Measurements from ENCODE around the gene SLC4A1.

The SLC4A1 gene

DNA sequence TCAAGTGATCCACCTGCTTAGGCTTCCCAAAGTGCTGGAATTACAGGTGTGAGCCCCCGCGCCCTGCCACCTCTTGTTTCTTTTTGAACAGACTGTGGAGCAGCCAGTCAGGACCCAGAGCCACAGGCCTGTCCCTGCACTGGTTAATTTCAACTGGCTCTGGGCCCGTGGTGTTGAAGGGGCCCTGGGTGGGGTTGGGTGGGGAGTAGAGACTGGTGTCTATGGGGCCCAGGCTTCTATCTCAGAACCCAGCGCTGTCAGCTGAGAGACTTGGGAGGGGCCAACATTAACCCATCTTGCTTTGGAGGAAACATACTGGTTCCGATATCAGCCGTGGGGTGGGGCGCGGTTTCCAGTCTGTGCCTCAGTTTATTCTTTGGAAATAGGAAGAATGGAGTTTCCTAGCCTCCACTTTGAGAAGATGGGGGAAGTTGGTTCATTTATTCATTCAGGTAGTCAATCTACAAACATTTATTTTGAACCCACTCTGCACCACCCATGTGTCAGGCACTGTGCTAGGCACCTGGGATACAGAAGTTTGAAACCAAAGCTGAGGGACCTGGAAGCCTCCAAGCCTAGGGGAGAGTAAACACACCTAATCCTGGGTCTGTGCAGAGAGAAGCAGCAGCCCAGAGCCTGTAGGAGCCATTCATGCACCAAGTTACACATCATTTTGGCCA, 15.5 kb upstream of the SLC4A1 start:
- no peak for DNase-seq

DNA sequence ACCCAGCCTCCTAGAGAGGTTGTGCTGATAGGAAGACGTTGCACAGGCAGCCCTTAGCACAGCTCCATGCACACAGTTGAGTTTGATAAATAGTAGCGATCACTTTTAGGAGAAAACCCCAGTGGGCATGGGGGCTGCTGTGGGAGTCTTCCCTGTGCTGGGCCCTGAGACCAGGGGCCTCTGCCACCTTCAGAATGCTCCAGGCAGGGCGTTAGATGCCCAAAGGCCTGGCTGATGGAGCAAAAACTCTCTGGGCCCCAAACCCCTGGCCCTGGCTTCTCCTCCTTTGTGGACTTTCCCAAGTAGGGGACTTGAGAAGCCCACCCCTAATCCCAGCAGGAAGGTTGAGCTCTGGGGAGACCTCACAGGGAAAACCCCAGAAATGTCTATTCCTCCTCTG, 14.3 kb upstream of the SLC4A1 start:
- no peak for DNase-seq

DNA sequence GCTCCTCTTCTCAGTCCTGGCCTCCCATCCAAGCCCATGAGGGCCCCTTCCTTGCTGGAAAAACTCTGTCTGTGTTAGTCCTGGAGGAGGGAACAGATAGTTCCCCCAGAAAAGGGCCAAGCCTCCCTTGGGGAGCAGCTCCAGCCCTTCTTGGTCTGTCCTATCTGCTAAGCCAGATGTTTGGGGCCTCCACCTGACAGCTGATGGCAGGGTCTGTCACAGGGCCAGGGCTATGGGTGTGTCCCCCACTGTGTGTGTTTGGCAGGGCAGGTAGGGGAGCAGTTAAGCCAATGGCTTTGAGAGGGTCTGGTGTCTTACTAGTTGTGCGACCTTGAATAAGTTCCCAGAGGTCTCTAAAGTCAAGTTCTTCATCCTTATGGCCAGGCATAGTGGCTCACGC, 13.6 kb upstream of the SLC4A1 start:
- no peak for DNase-seq

DNA sequence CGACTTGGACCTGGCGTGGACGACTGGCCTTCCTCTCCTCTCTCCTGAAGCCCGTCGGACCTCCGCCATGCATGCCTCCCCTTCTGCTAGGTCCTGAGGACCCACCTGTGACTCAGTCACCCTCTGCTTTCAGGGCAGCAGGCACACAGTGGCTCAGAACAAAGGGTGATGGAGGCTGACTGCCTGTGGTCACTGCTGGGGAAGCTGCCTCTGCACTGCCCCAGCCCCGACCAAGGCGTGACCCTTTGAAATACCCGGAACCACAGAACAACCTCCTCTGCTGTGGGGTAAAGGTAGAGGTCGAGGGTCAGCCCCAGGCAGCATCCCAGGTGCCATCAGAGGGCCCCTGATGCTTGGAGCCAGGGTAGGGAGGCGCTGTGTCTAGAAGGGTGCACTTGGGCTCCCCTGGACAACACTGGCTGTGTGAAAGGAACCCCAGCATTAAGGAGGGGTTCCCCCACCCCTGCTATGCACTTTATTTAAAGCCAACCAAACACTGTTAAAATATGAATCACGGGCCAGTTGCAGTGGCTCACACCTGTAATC, 12.5 kb upstream of the SLC4A1 start:
- DNase-seq = no peak

DNA sequence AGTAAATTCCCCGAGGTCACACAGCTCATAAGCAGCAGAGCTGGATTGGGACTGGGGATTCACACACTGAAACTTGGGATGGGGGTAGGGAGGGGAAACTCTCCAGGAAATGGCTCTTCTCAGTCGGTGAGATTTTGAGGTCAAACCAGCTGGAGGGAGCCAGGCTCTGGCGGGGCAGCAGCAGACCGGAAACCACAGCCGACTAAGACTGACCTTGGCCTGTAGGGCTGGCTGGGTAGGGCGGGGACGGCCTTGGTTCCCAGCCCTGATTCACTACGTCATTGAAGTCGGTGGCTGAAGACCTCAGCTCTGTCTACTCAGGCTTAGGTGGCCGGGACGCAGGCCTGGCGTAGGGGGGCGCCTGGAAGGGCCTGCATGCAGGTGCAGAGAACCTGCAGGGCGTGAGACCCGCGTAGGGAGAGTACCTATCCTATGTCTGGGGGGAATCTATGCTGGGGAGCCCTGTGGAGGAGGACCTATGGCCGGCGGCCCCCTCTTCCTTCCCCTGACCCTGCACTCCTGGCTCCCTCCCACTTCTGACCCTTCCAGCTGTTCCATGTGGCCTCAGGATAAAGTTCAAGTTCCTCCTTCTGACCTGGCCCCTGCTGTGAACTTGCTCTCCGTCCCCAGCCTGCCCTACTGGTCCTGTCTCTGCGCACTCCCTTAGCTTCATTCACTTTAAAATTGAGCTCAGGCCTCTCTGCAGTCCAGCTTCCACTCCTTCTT, 11.9 kb upstream of the SLC4A1 start:
- DNase-seq = no peak

DNA sequence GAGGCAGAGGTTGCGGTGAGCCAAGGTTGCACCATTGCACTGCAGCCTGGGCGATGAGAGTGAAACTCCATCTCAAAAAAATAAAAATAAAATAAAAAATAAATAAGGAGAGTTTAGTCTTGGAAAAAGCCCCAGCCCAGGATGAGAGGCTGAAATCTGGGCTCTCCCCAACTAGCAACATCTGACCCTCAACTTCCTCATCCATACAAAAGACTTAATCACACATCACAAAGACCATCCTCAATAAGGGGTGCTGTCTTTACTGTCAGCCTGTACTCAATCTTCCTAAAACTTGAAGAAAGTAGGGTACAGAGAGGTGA, 11.4 kb upstream of the SLC4A1 start:
- no peak for DNase-seq

DNA sequence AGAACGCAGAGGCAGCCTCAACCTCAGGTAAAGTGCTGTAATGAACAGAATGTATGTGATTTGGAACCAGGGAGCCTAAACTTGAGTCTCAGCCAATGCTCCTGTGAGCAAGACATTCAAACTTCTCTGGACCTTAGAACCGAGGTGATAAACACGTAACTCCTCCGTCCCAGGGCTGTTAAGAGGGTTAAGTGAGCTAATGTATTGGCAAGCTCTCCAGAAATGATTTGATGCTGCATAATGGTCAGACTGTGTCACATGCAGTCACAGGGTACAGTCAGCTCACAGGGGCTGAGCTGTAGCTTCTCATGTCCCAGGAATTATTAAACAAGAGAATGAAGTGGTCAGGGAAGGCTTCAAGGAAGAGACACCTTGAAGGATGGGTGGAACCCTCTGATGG, 10.0 kb upstream of the SLC4A1 start:
- DNase-seq = no peak

DNA sequence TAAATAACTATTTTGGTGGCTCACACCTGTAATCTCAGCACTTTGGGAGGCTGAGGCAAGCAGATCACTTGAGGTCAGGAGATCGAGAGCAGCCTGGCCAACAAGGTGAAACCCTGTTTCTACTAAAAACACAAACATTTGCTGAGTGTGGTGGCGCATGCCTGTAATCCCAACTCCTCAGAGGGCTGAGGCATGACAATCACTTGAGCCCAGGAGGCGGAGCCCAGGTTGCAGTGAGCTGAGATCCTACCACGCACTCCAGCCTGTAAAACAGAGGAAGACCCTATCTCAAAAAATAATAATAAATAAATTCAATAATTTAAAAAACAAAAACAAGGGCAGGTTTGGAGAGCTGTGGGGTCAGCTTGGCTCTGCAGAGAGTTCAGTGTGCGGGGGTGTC, 5.7 kb upstream of the SLC4A1 start:
- DNase-seq = no peak

DNA sequence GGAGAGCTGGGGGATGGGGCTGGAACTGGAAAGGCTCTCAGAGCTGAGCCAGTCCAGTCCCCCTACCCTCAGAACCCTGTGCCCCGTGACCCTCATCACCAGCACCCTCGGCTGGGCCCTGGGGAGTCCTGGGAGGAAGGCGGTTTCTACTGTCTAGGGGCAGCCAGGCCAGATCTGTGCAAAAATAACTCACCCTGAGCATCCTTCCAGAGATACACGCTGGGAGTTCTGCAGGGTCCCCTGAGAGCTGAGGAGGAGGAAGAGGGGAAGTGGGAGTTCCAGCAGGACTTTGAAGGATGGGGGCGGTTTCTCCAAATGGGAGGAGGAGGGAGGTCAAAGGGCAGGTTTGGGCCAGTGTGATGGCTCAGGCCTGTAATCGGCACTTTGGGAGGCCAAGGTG, 5.0 kb upstream of the SLC4A1 start:
- no peak for DNase-seq

DNA sequence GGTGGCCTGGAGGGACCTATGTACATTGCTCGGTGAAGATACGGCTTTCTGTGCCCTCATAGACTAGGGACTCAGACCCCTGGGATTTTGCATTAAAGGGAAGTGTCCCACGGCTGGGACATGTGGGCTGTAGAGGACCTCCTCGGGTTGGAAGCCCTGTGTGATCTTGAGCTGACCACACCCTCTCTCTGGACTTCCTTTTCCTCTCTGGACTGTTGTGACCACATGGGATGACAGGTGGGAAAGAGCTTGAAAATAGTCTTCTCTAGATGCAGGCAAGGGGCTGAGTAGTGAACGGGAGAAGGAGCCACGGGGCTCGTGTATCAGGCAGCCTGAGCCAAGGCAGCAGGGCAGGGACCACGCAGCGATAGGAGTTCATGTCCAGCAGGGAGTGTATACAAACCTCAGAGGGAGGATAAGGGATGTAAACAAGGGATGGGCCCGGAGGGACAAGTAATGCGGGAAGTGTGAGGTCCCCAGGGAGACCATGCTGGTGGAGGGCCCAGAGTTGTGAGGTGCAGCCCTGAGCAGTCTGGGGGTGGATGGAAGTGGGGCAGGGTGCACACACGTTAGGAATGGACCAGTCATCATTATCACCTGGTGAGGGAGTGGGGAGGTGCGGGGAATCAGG, 4.5 kb upstream of the SLC4A1 start:
- DNase-seq = no peak

DNA sequence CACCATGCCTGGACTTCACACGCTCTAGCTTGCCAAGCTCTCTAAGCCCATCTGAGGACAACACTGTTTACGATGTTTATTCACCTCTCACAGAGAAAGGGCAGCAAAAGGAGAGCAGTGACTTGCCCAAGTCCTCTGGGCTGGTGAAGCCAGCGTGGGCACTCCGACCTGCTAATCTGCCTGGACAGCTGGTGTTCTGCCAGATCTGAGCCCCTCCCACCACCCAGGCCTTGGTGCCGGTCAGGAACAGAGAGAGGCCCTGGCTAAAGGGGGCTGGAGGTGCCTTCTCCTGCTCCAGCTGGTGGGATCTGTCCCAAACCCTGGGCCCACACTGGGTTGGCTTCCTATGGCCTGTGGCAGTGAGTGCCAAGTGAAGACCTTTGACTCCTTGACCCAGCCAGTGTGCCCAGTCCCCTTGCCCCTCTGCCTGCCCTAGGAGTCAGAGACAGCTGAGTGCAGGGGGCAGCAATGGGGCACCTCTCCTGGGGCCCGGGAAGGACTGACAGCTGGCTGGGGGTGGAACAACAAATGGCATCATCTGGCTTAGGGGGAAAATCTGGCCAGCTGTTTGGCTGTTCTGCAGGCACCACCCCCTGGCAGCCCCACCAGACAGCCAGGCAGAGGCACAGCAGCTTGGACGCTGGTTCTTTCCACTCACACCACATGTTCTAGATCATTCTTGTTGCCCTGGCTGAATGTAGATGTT, 1.8 kb upstream of the SLC4A1 start:
- no peak for DNase-seq

DNA sequence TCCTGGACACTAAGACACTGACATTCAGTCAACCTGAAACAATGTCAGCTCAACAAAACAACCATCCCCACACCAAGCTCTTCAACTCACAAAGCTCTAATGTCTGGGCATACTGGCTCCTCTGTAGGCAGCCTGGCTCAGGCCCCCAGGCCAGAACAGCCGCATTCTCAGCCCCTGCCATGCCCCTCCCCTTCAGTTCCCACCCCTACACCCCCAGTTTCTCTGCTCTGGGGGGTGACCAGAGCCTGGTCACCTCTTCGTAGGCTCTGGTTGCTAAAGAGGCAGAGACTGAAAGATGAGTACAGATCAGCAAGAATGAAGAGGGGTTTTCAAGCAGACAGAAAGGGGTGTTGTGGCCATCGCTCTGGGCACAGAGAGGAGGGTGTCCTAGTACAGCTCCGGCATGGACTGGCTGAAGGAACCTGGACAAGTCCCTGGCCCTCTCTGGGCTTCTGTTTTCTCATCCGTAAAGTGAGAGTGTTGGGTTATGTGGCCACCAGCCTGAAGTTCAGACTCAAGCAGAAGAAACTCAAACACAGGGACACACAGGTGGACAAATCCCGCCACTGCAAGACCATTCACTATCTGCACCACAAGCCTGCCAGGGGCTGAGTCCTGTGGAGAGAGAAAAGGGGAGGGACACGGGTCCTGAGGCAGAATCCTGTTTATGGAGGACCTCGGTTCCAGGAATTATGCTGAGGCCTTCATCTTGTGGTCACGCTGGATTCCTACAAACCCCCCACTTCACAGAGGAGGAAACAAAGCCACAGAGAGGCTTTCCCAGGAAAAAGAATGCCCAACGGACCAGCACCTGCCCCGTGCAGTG, 987 bp upstream of the SLC4A1 start:
- no peak for DNase-seq

DNA sequence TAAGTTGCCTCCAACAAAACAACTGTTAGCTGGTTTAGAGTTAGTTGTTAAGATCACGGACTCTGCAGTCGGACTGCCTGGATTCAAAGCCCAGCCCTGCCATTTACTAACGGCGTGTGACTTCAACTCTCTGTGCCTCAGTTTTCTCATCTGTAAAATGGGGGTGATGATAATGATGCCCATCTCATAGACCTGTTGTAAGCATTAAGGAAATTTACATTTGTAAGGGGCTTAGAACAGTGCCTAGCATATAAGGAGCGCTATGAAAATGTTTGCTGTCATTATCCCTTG, 825 bp downstream of the SLC4A1 start:
- DNase-seq = no peak

DNA sequence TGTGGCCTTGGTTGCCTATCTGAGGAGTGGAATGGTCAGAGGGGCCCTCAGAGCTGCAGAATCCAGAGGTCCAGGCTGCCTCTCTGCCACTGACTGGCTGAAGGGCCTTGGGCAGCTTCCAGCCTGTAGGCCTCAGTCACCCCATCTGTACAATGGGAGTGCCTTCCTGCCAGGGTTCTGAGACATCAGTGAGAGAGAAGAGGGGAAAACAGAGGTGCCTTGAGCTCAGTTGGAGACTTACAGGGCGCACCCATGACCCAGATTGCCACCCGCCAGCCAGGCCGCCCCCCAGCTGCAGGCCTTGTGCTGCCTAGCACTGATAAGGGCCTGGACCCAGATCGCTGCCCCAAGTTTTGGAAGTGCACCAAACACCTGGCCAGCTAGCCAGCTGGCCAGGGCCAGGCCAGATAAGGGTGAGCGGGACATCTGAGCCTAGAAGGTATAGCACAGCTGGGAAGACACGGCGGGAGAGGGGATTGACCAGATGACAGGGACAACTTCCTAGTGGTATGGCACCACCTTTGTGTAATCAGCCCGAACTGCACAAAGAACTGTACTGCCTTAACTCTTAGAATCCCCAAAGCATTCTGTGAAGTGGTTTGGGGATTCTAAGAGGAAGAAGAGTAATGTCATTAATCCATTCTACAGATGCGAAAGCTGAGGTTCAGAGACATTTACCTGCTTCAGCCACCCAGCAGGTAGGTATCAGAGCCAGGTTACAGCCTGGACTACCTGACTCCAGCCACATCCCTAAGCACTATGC, 1.4 kb downstream of the SLC4A1 start:
- DNase-seq = no peak

DNA sequence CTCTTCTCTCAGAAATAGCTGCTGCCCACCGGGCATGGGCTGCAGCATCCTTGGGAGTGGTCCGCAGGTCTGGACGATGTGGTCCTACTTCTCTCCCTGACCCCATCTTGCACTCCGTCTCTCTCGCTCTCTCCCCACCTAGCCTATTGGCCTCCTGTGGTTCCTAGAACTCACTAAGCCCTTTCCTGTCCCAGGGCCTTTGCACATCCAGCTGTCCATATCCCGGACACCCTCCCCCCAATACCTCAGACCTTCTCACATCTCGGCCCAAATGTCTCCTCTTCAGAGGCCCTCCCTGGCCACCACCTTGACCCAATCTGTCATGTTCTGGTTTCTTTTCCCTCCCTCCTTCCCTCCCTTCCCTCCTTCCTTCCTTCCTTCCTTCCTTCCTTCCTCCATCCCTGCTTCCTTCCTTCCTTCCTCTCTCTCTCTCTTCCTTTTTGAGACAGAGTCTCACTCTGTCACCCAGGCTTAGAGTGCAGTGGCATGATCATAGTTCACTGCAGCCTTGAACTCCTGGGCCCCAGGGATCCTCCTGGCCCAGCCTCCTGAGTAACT, 4.5 kb downstream of the SLC4A1 start:
- no peak for DNase-seq

DNA sequence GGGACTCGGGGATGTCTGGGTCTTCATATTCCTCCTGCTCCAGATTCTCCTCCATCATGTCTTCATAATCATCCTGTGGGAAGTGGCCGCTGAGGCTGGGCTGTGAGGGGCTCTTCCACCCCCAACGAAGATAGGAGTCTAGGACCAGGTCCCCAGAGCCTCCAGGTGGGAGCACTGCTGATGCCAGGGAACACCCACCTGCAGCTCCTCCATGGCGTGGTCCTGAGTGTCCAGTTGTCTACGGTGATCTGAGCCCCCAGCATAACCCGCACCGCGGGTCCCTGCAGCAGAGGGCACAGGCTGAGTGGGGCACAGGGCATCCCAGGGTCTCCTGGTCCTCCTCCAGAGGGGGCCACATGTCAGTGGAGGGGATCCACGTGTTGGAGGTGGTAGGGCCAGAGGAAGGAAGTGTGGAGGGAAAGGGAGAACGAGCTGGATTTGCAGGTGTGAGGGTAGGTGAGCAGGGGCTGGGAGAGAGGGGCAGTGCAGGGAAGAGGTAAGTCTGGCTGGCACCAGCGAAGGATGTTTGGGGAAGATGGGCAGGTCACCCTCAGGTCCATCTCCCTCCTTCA, 5.2 kb downstream of the SLC4A1 start:
- no peak for DNase-seq

DNA sequence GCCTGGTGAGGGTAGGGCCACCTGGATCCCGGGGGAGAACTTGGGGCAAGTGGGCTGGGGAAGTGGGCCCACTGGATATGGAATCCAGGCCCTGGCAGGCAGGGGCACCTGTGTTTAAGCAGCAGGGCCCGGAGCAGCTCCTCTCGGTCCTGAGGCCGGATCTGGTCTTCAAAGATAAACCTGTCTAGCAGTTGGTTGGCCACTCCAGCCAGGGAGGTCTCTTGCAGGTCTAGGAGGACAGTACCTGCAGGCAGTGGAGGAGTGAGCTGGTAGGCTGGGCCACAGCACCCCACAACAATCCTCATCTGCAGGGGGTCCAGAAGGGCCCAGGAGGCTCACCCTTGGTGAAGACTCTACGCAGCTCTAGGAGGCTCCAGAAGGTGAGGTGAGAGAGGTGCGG, 7.6 kb downstream of the SLC4A1 start:
- DNase-seq = no peak

DNA sequence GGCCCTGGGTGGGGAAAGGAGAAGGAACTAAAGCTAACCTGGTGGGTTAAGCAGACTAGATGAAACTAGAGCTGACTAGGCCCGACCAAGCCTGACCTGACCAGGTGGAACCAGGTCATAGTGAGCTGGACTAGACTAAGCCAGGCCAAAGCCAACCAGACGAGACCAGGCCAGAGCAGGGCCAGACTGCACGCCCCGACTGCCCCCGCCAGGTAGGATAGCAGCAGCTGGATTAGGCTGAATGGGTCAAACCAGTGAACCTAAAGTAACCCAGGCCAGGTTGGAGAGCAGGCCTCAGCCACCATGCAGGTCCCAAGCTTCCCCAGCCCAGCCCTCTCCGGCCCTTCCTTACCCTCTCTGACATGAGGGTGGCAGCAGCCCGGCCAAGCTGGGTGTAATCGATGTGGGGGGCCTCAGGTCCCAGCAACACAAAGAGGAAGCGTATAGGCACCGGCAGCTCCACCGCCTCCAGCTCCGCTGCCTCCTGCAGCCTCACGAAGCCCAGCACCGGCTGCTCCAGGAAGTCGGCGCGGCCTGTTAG, 9.1 kb downstream of the SLC4A1 start:
- DNase-seq = no peak

DNA sequence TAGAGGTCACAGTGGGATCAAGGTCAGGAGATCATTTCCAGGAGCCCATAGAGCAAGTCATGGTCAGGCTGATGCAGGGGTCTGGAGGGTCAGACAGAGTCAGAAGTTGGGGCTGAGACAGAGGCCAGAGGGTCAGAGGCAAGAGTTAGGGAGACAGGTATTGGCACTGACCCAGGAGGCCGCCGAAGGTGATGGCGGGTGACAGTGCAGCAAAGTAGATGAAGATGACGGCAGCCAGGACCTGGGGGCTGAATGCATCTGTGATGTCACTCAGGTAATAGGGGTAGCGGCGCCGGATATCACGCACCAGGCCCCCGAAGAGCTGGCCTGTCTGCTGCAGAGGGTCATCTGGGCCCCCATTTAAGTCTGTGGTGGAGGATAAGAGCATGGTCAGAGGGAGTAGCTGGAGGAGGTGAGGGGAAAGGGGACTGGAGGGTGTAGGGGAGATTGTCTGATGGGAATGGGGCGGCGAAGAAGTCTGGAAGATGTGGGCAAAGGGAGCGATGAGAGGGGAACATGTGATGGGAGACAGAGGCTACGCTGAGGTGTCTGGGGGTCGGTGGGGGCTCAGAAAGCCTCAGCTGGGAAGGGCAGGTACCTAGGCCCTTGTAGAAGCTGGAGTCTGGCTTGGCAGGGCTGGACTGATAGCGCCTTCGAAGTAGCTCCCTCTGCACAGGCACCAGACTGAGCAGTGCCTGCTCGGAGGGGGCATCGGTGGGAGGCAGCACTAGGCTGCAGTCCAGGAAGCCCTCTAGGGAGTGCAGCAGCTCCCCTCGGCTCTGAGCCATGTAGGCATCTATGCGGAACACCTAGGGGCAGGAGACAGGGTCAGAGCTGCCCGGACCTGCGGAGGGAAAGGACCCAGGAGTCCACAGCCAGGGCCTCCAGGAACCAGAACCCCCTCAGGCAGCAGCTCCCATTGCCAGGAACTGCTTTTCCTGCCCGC, 9.8 kb downstream of the SLC4A1 start:
- no peak for DNase-seq

DNA sequence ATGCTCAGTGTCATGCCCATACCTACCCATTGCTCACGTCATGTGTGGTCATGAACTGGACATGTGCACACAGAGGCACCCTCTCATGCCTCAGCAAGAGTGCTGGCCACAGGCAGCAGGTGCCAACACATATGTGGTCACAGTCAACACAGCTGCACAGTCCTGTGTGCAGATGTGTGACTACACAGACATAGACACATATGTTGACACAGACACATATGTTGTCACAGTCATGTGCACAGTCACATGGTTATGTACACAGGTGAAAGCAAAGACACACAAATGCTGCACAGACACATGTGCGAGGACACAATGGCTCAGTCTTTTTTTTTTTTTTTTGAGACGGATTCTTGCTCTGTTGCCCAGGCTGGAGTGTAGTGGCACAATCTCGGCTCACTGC, 11.3 kb downstream of the SLC4A1 start:
- DNase-seq = no peak
